Gastroesophageal sphincter (tissue), 4 donors: Measurements from ENCODE around the gene NTSR1. TPM values are rescaled to one million over a fixed set of nuclear protein-coding genes. Genes with fewer than 3 reads are reported as not detected.

Experiments used
- ATAC-seq: fragments of 150-250 bp; one replicate; pipeline ENCODE4 v1.9.1; 2016; ENCODE audit warnings: mild to moderate bottlenecking, moderate library complexity
- H3K27ac ChIP-seq, 4 donors: fragments of 200-600 bp; sonication (generic) in 3 of 4; 1 replicate in 3 of 4; 2 replicates in 1 of 4; pipeline ENCODE4 v1.5.1; 2016 to 2019
- H3K27me3 ChIP-seq: fragments of 200-600 bp; sonication (generic); one replicate; pipeline ENCODE4 v1.5.1; 2019
- H3K36me3 ChIP-seq, 2 donors: fragments of 200-600 bp; sonication (generic); one replicate each; pipeline ENCODE4 v1.5.1; 2019; ENCODE audit warnings: control low read depth in 1 of 2
- H3K4me1 ChIP-seq, 3 donors: fragments of 200-600 bp; sonication (generic); 1 replicate in 2 of 3; 2 replicates in 1 of 3; pipeline ENCODE4 v1.5.1; 2016 to 2019; ENCODE audit warnings: control low read depth in 2 of 3
- H3K4me3 ChIP-seq, 2 donors: fragments of 200-600 bp; sonication (generic); one replicate each; pipeline ENCODE4 v1.5.1; 2019; ENCODE audit warnings: mild to moderate bottlenecking in 1 of 2, moderate library complexity in 1 of 2
- H3K9me3 ChIP-seq, 3 donors: fragments of 200-600 bp; sonication (generic); one replicate each; pipeline ENCODE4 v1.5.1; 2017 to 2019; ENCODE audit warnings: control low read depth in 2 of 3
- CTCF ChIP-seq, 4 experiments: fragments of 200-600 bp in 2 of 4; fragments of 450-650 bp in 2 of 4; sonication (generic) in 1 of 4; IDR thresholded peaks; one replicate each; pipeline ENCODE4 v1.5.1; 2017 to 2019; ENCODE audit warnings: antibody characterized with exemption in 4 of 4, mild to moderate bottlenecking in 2 of 4, moderate library complexity in 2 of 4
- EP300 ChIP-seq: sonication (generic); formaldehyde crosslinking; IDR thresholded peaks from one replicate; pipeline ENCODE4 v1.6.1; 2017; ENCODE audit warnings: antibody characterized with exemption, mild to moderate bottlenecking
- POLR2A ChIP-seq, 2 donors: fragments of 450-650 bp; IDR thresholded peaks; one replicate each; pipeline ENCODE4 v1.6.1; 2017; ENCODE audit warnings: antibody characterized with exemption in 2 of 2, mild to moderate bottlenecking in 2 of 2, moderate library complexity in 1 of 2
- POLR2AphosphoS5 ChIP-seq: sonication (generic); formaldehyde crosslinking; IDR thresholded peaks from one replicate; pipeline ENCODE4 v1.6.1; 2017; ENCODE audit warnings: antibody characterized with exemption
- WGBS, 2 donors: methylation state at CpG; one replicate each; pipeline ENCODE4 v1.1.5; 2018; ENCODE audit warnings: low coverage in 1 of 2; 5-methylcytosine and 5-hydroxymethylcytosine counted together
- total RNA-seq, 4 donors: library from RNA; depleted of rRNA; stranded (reverse); fragments of >200 nt; gene quantifications; one replicate each; pipeline ENCODE4 v1.1.0, GENCODE V29; 2016

NTSR1 gene
- total RNA-seq, 4 donors from 2014 or later: 0.13 to 0.85 (median 0.19) TPM

- H3K27ac ChIP-seq: no peak overlapping the region
- no peak for TF ChIP-seq CTCF (IDR thresholded peaks at IDR 0.05)
- no peak for TF ChIP-seq EP300
- no peak for TF ChIP-seq POLR2AphosphoS5
- TF ChIP-seq POLR2A (IDR thresholded peaks at IDR 0.05): no peak
- ATAC-seq: no peak
- 80 to 83% methylated on average over 3 to 4 of the region's 11 CpGs for WGBS, 2 donors
- peaks cover 0 to under 1% (median 0%) of the 10 kb centered on the region in 3 donors for H3K9me3 ChIP-seq
- no peaks in the 10 kb centered on the region for H3K4me1 ChIP-seq
- H3K36me3 ChIP-seq: no peaks in the 10 kb centered on the region
- H3K4me3 ChIP-seq: no peak overlapping the region
- peaks cover 29% of the 10 kb centered on the region for H3K27me3 ChIP-seq
These were observed 34.3 kb upstream of the NTSR1 start for GRCh38 chr20:62674370-62674769.

GRCh38 chr20:62675156-62675876, 33.3 kb upstream of the NTSR1 start:
- H3K27me3 ChIP-seq: peaks cover 37% of the 10 kb centered on the region
- H3K27ac ChIP-seq: no peak overlapping the region
- no peaks in the 10 kb centered on the region for H3K4me1 ChIP-seq
- TF ChIP-seq CTCF (IDR thresholded peaks at IDR 0.05): no peak
- TF ChIP-seq POLR2AphosphoS5: no peak
- peaks cover 0 to 10% (median 0%) of the 10 kb centered on the region in 3 donors for H3K9me3 ChIP-seq
- no peaks in the 10 kb centered on the region for H3K36me3 ChIP-seq
- ATAC-seq: no peak
- 42% methylated on average over 5 of the region's 25 CpGs; no CpG with 5 or more reads in 1 of the 2 donors for WGBS, 2 donors
- no peak overlapping the region for H3K4me3 ChIP-seq

GRCh38 chr20:62675877-62676260, 32.8 kb upstream of the NTSR1 start:
- Histone ChIP-seq H3K4me1 (no peaks in the 10 kb centered on the region), H3K9me3 (peaks cover 0 to 10% (median 0%) of the 10 kb centered on the region in 3 donors), H3K27ac (no peak overlapping the region), H3K27me3 (peaks cover 37% of the 10 kb centered on the region), H3K36me3 (no peaks in the 10 kb centered on the region), H3K4me3 (no peak overlapping the region)
- no peak for ATAC-seq
- 100% methylated on average over 4 of the region's 14 CpGs; no CpG with 5 or more reads in 1 of the 2 donors for WGBS, 2 donors
- TF ChIP-seq EP300 (no peak), POLR2A (IDR thresholded peaks at IDR 0.05) (no peak), CTCF (IDR thresholded peaks at IDR 0.05) (no peak), POLR2AphosphoS5 (no peak)

- no peak for ATAC-seq
- no peak for TF ChIP-seq POLR2A (IDR thresholded peaks at IDR 0.05)
- TF ChIP-seq CTCF (IDR thresholded peaks at IDR 0.05): no peak
- Histone ChIP-seq H3K27me3 (peaks cover 41% of the 10 kb centered on the region), H3K4me1 (no peaks in the 10 kb centered on the region), H3K36me3 (no peaks in the 10 kb centered on the region), H3K27ac (no peak overlapping the region), H3K9me3 (peaks cover 0 to 10% (median 0%) of the 10 kb centered on the region in 3 donors), H3K4me3 (no peak overlapping the region)
- 81 to 85% methylated on average over 7 to 8 of the region's 9 CpGs for WGBS, 2 donors
These were observed 31.7 kb upstream of the NTSR1 start for GRCh38 chr20:62676976-62677375.

- Histone ChIP-seq H3K4me1 (no peaks in the 10 kb centered on the region), H3K9me3 (peaks cover 0 to 10% (median 0%) of the 10 kb centered on the region in 3 donors), H3K4me3 (no peak overlapping the region), H3K27me3 (peaks cover 48% of the 10 kb centered on the region), H3K27ac (no peak overlapping the region), H3K36me3 (no peaks in the 10 kb centered on the region)
- WGBS, 2 donors: no CpG with 5 or more reads among the region's 10 CpGs
- ATAC-seq: no peak
- TF ChIP-seq EP300 (no peak), POLR2AphosphoS5 (no peak), CTCF (IDR thresholded peaks at IDR 0.05) (no peak), POLR2A (IDR thresholded peaks at IDR 0.05) (no peak)
These were observed 31.0 kb upstream of the NTSR1 start for GRCh38 chr20:62677678-62678077.
